Breast epithelium (tissue), 3 donors: ENCODE results near the gene ASAP2.

Experiments used
- POLR2AphosphoS5 ChIP-seq, 3 donors: sonication (generic); formaldehyde crosslinking; IDR thresholded peaks; one replicate each; pipeline ENCODE4 v1.6.1; 2017; ENCODE audit warnings: antibody characterized with exemption in 3 of 3
- TF ChIP-seq, protein P1 (sequence below), 3 donors: fragments of 450-650 bp; IDR thresholded peaks; one replicate each; pipeline ENCODE4 v1.5.1; 2016 to 2017; ENCODE audit warnings: antibody characterized with exemption in 3 of 3, mild to moderate bottlenecking in 3 of 3, moderate library complexity in 3 of 3

DNA sequence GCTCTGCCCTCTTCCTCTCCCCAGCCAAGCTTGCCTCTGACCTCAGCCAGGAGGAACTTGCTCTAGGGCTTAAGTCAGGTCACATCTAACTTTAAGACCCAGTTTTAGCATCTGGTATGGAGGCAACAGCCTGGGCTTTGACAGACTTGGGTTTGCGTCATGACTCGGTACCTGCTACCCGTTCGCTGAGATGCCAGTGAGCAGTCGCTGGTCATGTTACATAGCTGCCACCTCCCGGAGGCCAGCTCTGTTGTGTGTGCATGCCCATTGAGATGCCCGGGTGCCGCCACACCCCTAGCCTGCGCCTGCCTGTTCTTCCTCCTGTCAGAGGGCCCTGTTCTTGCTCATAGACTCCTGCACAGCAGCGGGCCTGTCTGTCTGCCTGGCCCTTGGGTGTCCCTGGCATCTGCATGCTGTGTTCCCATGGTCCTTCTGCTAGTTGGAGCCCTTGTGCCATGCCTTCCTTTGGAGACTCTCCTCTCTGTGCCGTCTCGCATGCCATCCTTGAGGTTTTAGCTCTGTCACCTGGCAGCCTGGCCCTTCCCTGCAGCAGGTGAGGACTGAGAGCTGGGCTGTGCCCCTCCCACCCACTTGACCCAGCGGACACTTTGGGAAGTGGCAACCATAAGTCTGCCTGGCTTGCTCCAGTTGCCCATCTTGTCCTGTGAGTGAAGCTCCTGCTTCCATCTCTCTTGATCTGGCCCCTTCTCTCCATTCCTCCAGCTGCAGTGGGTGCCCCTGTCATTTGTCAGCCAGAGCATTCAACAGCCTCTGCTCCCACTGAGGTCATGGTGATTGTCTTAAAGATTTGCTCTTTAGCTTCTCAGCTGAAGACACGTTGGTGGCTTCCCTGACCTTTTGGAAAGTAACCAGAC, 24.9 kb downstream of the ASAP2 start:
- TF ChIP-seq, protein P1, sequence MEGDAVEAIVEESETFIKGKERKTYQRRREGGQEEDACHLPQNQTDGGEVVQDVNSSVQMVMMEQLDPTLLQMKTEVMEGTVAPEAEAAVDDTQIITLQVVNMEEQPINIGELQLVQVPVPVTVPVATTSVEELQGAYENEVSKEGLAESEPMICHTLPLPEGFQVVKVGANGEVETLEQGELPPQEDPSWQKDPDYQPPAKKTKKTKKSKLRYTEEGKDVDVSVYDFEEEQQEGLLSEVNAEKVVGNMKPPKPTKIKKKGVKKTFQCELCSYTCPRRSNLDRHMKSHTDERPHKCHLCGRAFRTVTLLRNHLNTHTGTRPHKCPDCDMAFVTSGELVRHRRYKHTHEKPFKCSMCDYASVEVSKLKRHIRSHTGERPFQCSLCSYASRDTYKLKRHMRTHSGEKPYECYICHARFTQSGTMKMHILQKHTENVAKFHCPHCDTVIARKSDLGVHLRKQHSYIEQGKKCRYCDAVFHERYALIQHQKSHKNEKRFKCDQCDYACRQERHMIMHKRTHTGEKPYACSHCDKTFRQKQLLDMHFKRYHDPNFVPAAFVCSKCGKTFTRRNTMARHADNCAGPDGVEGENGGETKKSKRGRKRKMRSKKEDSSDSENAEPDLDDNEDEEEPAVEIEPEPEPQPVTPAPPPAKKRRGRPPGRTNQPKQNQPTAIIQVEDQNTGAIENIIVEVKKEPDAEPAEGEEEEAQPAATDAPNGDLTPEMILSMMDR (IDR thresholded peaks at IDR 0.05): no peak
- TF ChIP-seq POLR2AphosphoS5 (IDR thresholded peaks at IDR 0.05): no peak
